SK-N-SH treated with all-trans-retinoic acid at 6 μM for 48 hours (cell line): ENCODE data around the gene SNED1.

ENCODE experiments used
- ATAC-seq: fragments of 200-7000 bp; cut with Tn5 transposase; 3 replicates; pipeline ENCODE4 v1.9.1; 2020; ENCODE audit warnings: mild to moderate bottlenecking, moderate library complexity
- ARNTL ChIP-seq: fragments of 450-650 bp; formaldehyde crosslinking; IDR thresholded peaks from 2 replicates; pipeline ENCODE4 v1.5.0; 2020; ENCODE audit warnings: low read depth, mild to moderate bottlenecking, moderate library complexity, borderline replicate concordance
- BACH2 ChIP-seq: fragments of 250-450 bp; sonication (Bioruptor Pico); IDR thresholded peaks from 2 replicates; pipeline ENCODE4 v1.9.0; 2021; ENCODE audit warnings: mild to moderate bottlenecking, borderline replicate concordance
- CSDC2 ChIP-seq: fragments of 250-450 bp; sonication (Bioruptor Pico); IDR thresholded peaks from 2 replicates; pipeline ENCODE4 v1.5.0; 2020; ENCODE audit warnings: mild to moderate bottlenecking, moderate library complexity
- ESRRG ChIP-seq: fragments of 250-450 bp; sonication (Bioruptor Pico); IDR thresholded peaks from 2 replicates; pipeline ENCODE4 v1.6.1; 2021; ENCODE audit warnings: mild to moderate bottlenecking
- GLIS3 ChIP-seq: fragments of 250-450 bp; sonication (Bioruptor Pico); IDR thresholded peaks from 2 replicates; pipeline ENCODE4 v1.5.0; 2020; ENCODE audit warnings: mild to moderate bottlenecking, moderate library complexity
- ISL1 ChIP-seq: fragments of 250-450 bp; sonication (Bioruptor Pico); IDR thresholded peaks from 2 replicates; pipeline ENCODE4 v2.1.2; 2022; ENCODE audit warnings: mild to moderate bottlenecking, moderate library complexity
- OSR1 ChIP-seq: fragments of 250-450 bp; sonication (Bioruptor Pico); IDR thresholded peaks from 2 replicates; pipeline ENCODE4 v1.8.0; 2022; ENCODE audit warnings: moderate library complexity, mild to moderate bottlenecking, inconsistent platforms
- PPARA ChIP-seq: fragments of 250-450 bp; sonication (Bioruptor Pico); IDR thresholded peaks from 2 replicates; pipeline ENCODE4 v1.5.0; 2020; ENCODE audit warnings: mild to moderate bottlenecking, borderline replicate concordance
- RARB ChIP-seq: fragments of 250-450 bp; sonication (Bioruptor Pico); IDR thresholded peaks from 2 replicates; pipeline ENCODE4 v1.8.0; 2021; ENCODE audit warnings: mild to moderate bottlenecking, moderate library complexity
- TCF4 ChIP-seq: fragments of 250-450 bp; sonication (Bioruptor Pico); IDR thresholded peaks from 2 replicates; pipeline ENCODE4 v1.8.0; 2021; ENCODE audit warnings: mild to moderate bottlenecking, moderate library complexity, borderline replicate concordance
- TOX ChIP-seq: fragments of 250-450 bp; sonication (Bioruptor Pico); IDR thresholded peaks from 2 replicates; pipeline ENCODE4 v1.8.0; 2021; ENCODE audit warnings: mild to moderate bottlenecking, moderate library complexity, borderline replicate concordance
- ZC3H10 ChIP-seq: fragments of 250-450 bp; sonication (Bioruptor Pico); IDR thresholded peaks from 2 replicates; pipeline ENCODE4 v1.5.1; 2021; ENCODE audit warnings: mild to moderate bottlenecking, moderate library complexity
- ZFP3 ChIP-seq: fragments of 250-450 bp; sonication (Bioruptor Pico); IDR thresholded peaks from 2 replicates; pipeline ENCODE4 v1.5.0; 2020; ENCODE audit warnings: mild to moderate bottlenecking, moderate library complexity
- ZFP30 ChIP-seq: fragments of 450-650 bp; formaldehyde crosslinking; IDR thresholded peaks from 2 replicates; pipeline ENCODE4 v1.5.0; 2022; ENCODE audit warnings: mild to moderate bottlenecking, moderate library complexity
- ZNF565 ChIP-seq: fragments of 450-650 bp; formaldehyde crosslinking; conservative IDR thresholded peaks from 2 replicates; pipeline ENCODE4 v1.5.0; 2020; ENCODE audit warnings: low read depth, mild to moderate bottlenecking, moderate library complexity
- ZNF70 ChIP-seq: fragments of 450-650 bp; formaldehyde crosslinking; IDR thresholded peaks from 2 replicates; pipeline ENCODE4 v1.5.0; 2020; ENCODE audit warnings: mild to moderate bottlenecking, moderate library complexity
- ZNF8 ChIP-seq: fragments of 450-650 bp; formaldehyde crosslinking; IDR thresholded peaks from 2 replicates; pipeline ENCODE4 v1.5.0; 2020; ENCODE audit warnings: mild to moderate bottlenecking, moderate library complexity
- TF ChIP-seq, protein P1 (sequence below): fragments of 250-450 bp; sonication (Bioruptor Pico); IDR thresholded peaks from 2 replicates; pipeline ENCODE4 v1.5.0; 2020; ENCODE audit warnings: mild to moderate bottlenecking, moderate library complexity
- TF ChIP-seq, protein P2 (sequence below): fragments of 250-450 bp; sonication (Bioruptor Pico); IDR thresholded peaks from 2 replicates; pipeline ENCODE4 v1.5.1; 2021; ENCODE audit warnings: mild to moderate bottlenecking, moderate library complexity
- TF ChIP-seq, protein P3 (sequence below): fragments of 250-450 bp; sonication (Bioruptor Pico); IDR thresholded peaks from 2 replicates; pipeline ENCODE4 v1.8.0; 2021; ENCODE audit warnings: low read depth, mild to moderate bottlenecking, moderate library complexity, borderline replicate concordance
- TF ChIP-seq, protein P4 (sequence below): fragments of 250-450 bp; sonication (Bioruptor Pico); IDR thresholded peaks from 2 replicates; pipeline ENCODE4 v1.5.1; 2020; ENCODE audit warnings: low read depth, mild to moderate bottlenecking, moderate library complexity

Gene SNED1

DNA sequence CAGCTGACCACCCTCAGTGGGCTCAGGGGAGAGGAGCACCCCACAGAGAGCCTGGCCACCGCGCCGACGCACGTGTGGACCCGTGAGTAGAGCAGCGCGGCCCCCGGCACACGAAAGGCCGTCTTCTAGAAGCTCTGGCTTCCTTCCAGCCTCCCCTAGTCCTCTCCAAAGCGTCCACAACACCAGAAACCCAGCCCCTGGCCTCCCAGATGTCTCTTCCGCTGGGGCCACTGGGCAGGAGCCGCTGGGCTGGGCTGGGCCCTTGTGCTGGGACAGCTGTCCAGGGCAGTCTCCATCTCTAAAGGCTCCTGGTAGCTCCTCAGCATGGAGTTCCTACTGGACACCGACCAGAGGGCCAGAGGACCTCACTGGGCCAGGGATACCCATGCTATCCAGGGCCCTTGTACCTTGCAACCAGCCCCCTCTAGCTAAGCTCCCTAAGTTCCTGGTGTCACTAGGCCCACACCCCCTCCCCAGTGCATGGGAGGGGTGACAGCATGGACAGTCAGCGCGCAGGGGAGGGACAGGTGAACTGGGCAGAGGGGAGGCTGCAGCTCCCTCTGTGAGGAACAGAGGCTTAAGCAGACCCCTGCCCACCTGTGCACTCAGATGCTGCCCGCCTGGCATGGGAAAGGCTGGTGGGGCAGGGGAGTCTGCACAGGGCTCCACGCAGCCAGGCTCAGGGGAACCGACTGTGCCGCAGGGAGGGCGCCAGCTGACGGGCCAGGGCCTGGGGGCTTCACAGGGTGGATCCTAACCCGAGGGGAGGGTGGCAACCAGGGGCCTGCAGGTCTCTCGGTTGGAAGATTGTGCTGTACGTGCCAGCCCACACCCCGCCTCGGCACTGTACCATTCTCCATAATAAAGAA, 70.8 kb downstream of the SNED1 start:
- no peak for ATAC-seq
- TF ChIP-seq, protein P1, sequence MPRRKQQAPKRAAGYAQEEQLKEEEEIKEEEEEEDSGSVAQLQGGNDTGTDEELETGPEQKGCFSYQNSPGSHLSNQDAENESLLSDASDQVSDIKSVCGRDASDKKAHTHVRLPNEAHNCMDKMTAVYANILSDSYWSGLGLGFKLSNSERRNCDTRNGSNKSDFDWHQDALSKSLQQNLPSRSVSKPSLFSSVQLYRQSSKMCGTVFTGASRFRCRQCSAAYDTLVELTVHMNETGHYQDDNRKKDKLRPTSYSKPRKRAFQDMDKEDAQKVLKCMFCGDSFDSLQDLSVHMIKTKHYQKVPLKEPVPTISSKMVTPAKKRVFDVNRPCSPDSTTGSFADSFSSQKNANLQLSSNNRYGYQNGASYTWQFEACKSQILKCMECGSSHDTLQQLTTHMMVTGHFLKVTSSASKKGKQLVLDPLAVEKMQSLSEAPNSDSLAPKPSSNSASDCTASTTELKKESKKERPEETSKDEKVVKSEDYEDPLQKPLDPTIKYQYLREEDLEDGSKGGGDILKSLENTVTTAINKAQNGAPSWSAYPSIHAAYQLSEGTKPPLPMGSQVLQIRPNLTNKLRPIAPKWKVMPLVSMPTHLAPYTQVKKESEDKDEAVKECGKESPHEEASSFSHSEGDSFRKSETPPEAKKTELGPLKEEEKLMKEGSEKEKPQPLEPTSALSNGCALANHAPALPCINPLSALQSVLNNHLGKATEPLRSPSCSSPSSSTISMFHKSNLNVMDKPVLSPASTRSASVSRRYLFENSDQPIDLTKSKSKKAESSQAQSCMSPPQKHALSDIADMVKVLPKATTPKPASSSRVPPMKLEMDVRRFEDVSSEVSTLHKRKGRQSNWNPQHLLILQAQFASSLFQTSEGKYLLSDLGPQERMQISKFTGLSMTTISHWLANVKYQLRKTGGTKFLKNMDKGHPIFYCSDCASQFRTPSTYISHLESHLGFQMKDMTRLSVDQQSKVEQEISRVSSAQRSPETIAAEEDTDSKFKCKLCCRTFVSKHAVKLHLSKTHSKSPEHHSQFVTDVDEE (CRISPR knock-in tag): no peak
- no peak for TF ChIP-seq ARNTL
- no peak for TF ChIP-seq ZNF565 (CRISPR knock-in tag)
- TF ChIP-seq ZC3H10: no peak
- no peak for TF ChIP-seq RARB
- TF ChIP-seq ZNF8 (CRISPR knock-in tag): no peak
- TF ChIP-seq CSDC2: no peak
- no peak for TF ChIP-seq ZFP30 (CRISPR knock-in tag)
- no peak for TF ChIP-seq ZFP3 (CRISPR knock-in tag)
- TF ChIP-seq ESRRG (CRISPR knock-in tag): no peak
- no peak for TF ChIP-seq TOX
- no peak for TF ChIP-seq OSR1 (CRISPR knock-in tag)
- TF ChIP-seq, protein P2, sequence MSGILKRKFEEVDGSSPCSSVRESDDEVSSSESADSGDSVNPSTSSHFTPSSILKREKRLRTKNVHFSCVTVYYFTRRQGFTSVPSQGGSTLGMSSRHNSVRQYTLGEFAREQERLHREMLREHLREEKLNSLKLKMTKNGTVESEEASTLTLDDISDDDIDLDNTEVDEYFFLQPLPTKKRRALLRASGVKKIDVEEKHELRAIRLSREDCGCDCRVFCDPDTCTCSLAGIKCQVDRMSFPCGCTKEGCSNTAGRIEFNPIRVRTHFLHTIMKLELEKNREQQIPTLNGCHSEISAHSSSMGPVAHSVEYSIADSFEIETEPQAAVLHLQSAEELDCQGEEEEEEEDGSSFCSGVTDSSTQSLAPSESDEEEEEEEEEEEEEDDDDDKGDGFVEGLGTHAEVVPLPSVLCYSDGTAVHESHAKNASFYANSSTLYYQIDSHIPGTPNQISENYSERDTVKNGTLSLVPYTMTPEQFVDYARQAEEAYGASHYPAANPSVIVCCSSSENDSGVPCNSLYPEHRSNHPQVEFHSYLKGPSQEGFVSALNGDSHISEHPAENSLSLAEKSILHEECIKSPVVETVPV (CRISPR knock-in tag): no peak

DNA sequence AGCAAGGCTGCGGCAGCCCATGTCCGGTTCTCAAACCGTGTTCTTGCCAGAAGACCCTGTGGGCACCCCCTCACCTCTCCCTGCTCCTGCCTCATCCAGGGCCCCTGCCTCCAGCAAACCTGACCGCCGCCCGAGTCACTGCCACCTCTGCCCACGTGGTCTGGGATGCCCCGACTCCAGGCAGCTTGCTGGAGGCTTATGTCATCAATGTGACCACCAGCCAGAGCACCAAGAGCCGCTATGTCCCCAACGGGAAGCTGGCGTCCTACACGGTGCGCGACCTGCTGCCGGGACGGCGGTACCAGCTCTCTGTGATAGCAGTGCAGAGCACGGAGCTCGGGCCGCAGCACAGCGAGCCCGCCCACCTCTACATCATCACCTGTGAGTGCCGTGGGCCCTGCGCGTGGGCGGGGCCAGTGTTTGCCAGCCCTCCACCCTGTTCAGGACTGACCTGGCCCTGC, 71.4 kb downstream of the SNED1 start:
- TF ChIP-seq ZNF70 (CRISPR knock-in tag) (no peak), CSDC2 (no peak), ISL1 (CRISPR knock-in tag) (no peak)
- TF ChIP-seq, all 23 proteins: peak for 0
- no peak for ATAC-seq

DNA sequence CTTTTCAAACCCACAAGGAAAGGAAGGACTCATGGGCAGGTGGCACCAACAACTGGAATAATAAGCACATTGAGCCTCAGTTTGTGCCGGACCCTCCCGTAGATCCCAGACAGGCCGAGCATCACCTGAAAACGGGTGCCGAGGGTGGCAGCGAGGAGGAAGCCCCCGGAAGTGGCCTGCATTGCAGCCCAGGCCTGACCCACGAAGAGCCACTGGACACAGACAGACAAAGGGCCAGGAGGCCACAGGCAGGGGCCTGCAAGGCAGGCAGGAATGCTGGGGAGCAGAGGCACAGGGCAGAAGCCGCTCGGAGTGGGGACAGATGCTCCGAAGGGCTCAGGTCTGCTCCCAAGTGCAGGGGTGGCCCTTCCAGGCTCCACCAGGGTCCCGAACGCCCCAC, 71.9 kb downstream of the SNED1 start:
- ATAC-seq: no peak
- TF ChIP-seq GLIS3: no peak
- TF ChIP-seq TOX: no peak
- no peak for TF ChIP-seq ZNF565 (CRISPR knock-in tag)
- no peak for TF ChIP-seq ZFP30 (CRISPR knock-in tag)
- TF ChIP-seq, protein P2 (CRISPR knock-in tag): no peak
- TF ChIP-seq ZC3H10: no peak
- no peak for TF ChIP-seq ESRRG (CRISPR knock-in tag)

DNA sequence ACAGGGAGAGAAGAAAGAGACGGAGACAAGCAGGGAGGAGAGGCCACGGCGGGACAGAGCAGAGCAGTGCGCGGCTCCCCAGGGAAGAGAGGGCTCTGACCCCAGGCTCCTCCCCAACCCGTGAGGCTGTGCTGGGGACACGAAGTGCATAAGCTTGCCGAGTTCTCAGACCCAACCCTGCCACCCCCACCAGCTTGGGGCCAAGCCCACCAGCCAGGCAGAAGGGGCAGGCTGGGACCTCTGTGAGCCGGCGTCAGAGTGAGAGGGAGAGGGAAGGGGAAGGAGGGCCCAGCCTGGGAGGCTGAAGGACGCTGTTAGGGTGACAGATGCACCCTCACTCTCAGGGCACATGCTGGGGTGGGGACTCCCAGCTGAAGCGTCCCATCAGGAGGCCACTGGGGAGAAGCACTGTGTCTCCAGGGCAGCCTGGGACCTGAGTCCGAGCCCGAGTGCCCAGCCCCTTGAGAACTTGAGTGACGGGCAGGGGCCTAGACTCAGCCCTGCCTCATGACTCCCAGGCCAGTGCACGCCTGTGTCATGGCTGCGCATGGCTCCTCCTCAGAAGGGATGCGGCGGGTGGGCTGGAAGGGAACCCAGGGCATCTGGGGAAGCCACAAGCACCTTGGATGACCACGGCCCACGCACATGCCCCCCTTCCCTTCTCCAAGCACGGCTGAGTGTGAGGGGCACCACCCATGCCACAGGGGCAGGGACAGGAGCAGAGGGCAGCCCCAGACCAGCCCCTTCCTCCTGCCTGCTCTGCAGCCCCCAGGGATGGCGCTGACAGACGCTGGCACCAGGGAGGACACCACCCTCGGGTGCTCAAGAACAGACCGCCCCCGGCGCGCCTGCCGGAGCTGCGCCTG, 72.6 kb downstream of the SNED1 start:
- no peak for ATAC-seq
- TF ChIP-seq ISL1 (CRISPR knock-in tag): no peak
- TF ChIP-seq TCF4: no peak
- TF ChIP-seq, protein P3, sequence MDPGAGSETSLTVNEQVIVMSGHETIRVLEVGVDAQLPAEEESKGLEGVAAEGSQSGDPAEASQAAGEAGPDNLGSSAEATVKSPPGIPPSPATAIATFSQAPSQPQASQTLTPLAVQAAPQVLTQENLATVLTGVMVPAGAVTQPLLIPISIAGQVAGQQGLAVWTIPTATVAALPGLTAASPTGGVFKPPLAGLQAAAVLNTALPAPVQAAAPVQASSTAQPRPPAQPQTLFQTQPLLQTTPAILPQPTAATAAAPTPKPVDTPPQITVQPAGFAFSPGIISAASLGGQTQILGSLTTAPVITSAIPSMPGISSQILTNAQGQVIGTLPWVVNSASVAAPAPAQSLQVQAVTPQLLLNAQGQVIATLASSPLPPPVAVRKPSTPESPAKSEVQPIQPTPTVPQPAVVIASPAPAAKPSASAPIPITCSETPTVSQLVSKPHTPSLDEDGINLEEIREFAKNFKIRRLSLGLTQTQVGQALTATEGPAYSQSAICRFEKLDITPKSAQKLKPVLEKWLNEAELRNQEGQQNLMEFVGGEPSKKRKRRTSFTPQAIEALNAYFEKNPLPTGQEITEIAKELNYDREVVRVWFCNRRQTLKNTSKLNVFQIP: no peak
- no peak for TF ChIP-seq BACH2 (CRISPR knock-in tag)
- no peak for TF ChIP-seq CSDC2
- TF ChIP-seq, protein P4, sequence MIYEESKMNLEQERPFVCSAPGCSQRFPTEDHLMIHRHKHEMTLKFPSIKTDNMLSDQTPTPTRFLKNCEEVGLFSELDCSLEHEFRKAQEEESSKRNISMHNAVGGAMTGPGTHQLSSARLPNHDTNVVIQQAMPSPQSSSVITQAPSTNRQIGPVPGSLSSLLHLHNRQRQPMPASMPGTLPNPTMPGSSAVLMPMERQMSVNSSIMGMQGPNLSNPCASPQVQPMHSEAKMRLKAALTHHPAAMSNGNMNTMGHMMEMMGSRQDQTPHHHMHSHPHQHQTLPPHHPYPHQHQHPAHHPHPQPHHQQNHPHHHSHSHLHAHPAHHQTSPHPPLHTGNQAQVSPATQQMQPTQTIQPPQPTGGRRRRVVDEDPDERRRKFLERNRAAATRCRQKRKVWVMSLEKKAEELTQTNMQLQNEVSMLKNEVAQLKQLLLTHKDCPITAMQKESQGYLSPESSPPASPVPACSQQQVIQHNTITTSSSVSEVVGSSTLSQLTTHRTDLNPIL (CRISPR knock-in tag): no peak
- TF ChIP-seq RARB: no peak
- no peak for TF ChIP-seq ZFP3 (CRISPR knock-in tag)
- TF ChIP-seq TOX: no peak
- TF ChIP-seq ZNF565 (CRISPR knock-in tag): no peak
- no peak for TF ChIP-seq ARNTL
- TF ChIP-seq, protein P2 (CRISPR knock-in tag): no peak
- TF ChIP-seq PPARA (CRISPR knock-in tag): no peak
- TF ChIP-seq ZC3H10: no peak
- no peak for TF ChIP-seq ZNF70 (CRISPR knock-in tag)
